Gastrocnemius medialis (tissue), 4 donors: Measurements from ENCODE around the gene CTSD. TPM values are rescaled to one million over a fixed set of nuclear protein-coding genes. Genes with fewer than 3 reads are reported as not detected.
A peak's percentile ranks its signal among the peaks of the same experiment; 100 is the strongest.

Source experiments
- ATAC-seq, 2 donors: fragments of 150-250 bp; one replicate each; pipeline ENCODE4 v1.9.1; 2016
- DNase-seq, 2 donors: peaks; one replicate each; pipeline ENCODE4 v3.0.0-alpha.2; 2019
- H3K27ac ChIP-seq, 4 donors: fragments of 200-600 bp; sonication (generic); 1 replicate in 1 of 4; 2 replicates in 3 of 4; pipeline ENCODE4 v1.5.1; 2016 to 2018; ENCODE audit warnings: mild to moderate bottlenecking in 2 of 4, moderate library complexity in 1 of 4
- H3K27me3 ChIP-seq, 3 donors: fragments of 200-600 bp; sonication (generic) in 2 of 3; 1 replicate in 1 of 3; 2 replicates in 2 of 3; pipeline versions ENCODE4 v1.5.1 to v1.6.0; 2016 to 2019; ENCODE audit warnings: mild to moderate bottlenecking in 1 of 3, moderate library complexity in 1 of 3
- H3K36me3 ChIP-seq, 2 donors: fragments of 200-600 bp; sonication (generic) in 1 of 2; one replicate each; pipeline ENCODE4 v1.5.1; 2017 to 2018
- H3K4me1 ChIP-seq, 2 donors: fragments of 200-600 bp; sonication (generic) in 1 of 2; one replicate each; pipeline ENCODE4 v1.5.1; 2016 to 2017; ENCODE audit warnings: mild to moderate bottlenecking in 2 of 2
- H3K4me3 ChIP-seq, 4 donors: fragments of 200-600 bp; sonication (generic) in 3 of 4; 1 replicate in 1 of 4; 2 replicates in 3 of 4; pipeline ENCODE4 v1.5.1; 2016 to 2019; ENCODE audit warnings: mild to moderate bottlenecking in 2 of 4
- H3K9me3 ChIP-seq, 3 donors: fragments of 200-600 bp; sonication (generic) in 2 of 3; 1 replicate in 1 of 3; 2 replicates in 2 of 3; pipeline ENCODE4 v1.5.1; 2016 to 2019
- CTCF ChIP-seq, 5 experiments: fragments of 450-650 bp in 3 of 5; fragments of 200-600 bp in 2 of 5; sonication (generic) in 2 of 5; IDR thresholded peaks in 4 of 5; conservative IDR thresholded peaks in 1 of 5; 1 replicate in 4 of 5; 2 replicates in 1 of 5; pipeline ENCODE4 v1.5.1; 2016 to 2019; ENCODE audit warnings: antibody characterized with exemption in 5 of 5, mild to moderate bottlenecking in 3 of 5, moderate library complexity in 3 of 5
- POLR2A ChIP-seq, 2 donors: fragments of 450-650 bp; IDR thresholded peaks; one replicate each; pipeline ENCODE4 v1.6.1; 2017; ENCODE audit warnings: antibody characterized with exemption in 2 of 2, mild to moderate bottlenecking in 2 of 2, moderate library complexity in 2 of 2
- in situ Hi-C, 4 donors: fragments of 200-750 bp; cut with MboI; loops; one replicate each; pipeline versions ENCODE4 v1.15.0 to v1.8.0; 2017; ENCODE audit warnings: low sequenced_read_pairs in 4 of 4
- intact Hi-C: fragments of 100-400 bp; cut with DNase I; formaldehyde crosslinking; loops from one replicate; pipeline ENCODE4 v1.15.1; 2023; ENCODE audit warnings: low total_unique reads
- total RNA-seq, 4 donors: library from RNA; depleted of rRNA; stranded (reverse); fragments of >200 nt; gene quantifications; one replicate each; pipeline versions ENCODE4 v1.1.0 to v1.2.3, GENCODE V29; 2016

The CTSD gene
- total RNA-seq, 4 donors from 2014 or later, result 490 to 981 (median 845) TPM

- H3K4me1 ChIP-seq, result peaks cover 7 to 9% of the 10 kb centered on the region in 2 donors
- no peaks in the 10 kb centered on the region for H3K36me3 ChIP-seq
- H3K9me3 ChIP-seq, result no peaks in the 10 kb centered on the region
- intact Hi-C loops, result loop anchor here (2.0 kb wide), 1 partner anchor 24 kb away; no protein-coding TSS in a partner anchor
- H3K27me3 ChIP-seq, result no peaks in the 10 kb centered on the region
- H3K27ac ChIP-seq, result peak overlapping the region in 3 of 4 donors; percentile 39 to 68 (median 55)
- H3K4me3 ChIP-seq, result no peak overlapping the region
- in situ Hi-C loops, result no loop called here
- DNase-seq, result no peak
- ATAC-seq, result no peak
- TF ChIP-seq POLR2A (IDR thresholded peaks at IDR 0.05), result no peak
- no peak for TF ChIP-seq CTCF (IDR thresholded peaks at IDR 0.05 in 4 of 5, conservative IDR thresholded peaks at IDR 0.05 in 1 of 5)
Measured at GRCh38 chr11:1718326-1718725, 45.4 kb downstream of the CTSD start.

GRCh38 chr11:1717745-1718144, 46.0 kb downstream of the CTSD start:
- Histone ChIP-seq H3K36me3 (no peaks in the 10 kb centered on the region), H3K27ac (peak overlapping the region in 3 of 4 donors; percentile 39 to 68 (median 55)), H3K9me3 (no peaks in the 10 kb centered on the region), H3K27me3 (no peaks in the 10 kb centered on the region), H3K4me3 (no peak overlapping the region), H3K4me1 (peaks cover 7 to 9% of the 10 kb centered on the region in 2 donors)
- peak in 1 of 2 donors; percentile 64 for DNase-seq
- no peak for TF ChIP-seq CTCF (IDR thresholded peaks at IDR 0.05 in 4 of 5, conservative IDR thresholded peaks at IDR 0.05 in 1 of 5)
- no peak for TF ChIP-seq POLR2A (IDR thresholded peaks at IDR 0.05)
- in situ Hi-C loops (no loop called here), intact Hi-C loops (loop anchor here (2.0 kb wide), 1 partner anchor 25 kb away; no protein-coding TSS in a partner anchor)
- peak; percentile 79 to 87 for ATAC-seq

- Histone ChIP-seq H3K36me3 (no peaks in the 10 kb centered on the region), H3K9me3 (no peaks in the 10 kb centered on the region), H3K4me3 (no peak overlapping the region), H3K4me1 (peaks cover 7 to 9% of the 10 kb centered on the region in 2 donors), H3K27me3 (no peaks in the 10 kb centered on the region), H3K27ac (no peak overlapping the region)
- ATAC-seq (no peak), DNase-seq (no peak)
- intact Hi-C loops, result no loop called here
- in situ Hi-C loops, result no loop called here
- TF ChIP-seq CTCF (IDR thresholded peaks at IDR 0.05 in 4 of 5, conservative IDR thresholded peaks at IDR 0.05 in 1 of 5) (no peak), POLR2A (IDR thresholded peaks at IDR 0.05) (no peak)
Measured at GRCh38 chr11:1714908-1715885, 48.5 kb downstream of the CTSD start.

GRCh38 chr11:1708716-1709115, 55.0 kb downstream of the CTSD start:
- TF ChIP-seq POLR2A (IDR thresholded peaks at IDR 0.05) (no peak), CTCF (IDR thresholded peaks at IDR 0.05 in 4 of 5, conservative IDR thresholded peaks at IDR 0.05 in 1 of 5) (no peak)
- in situ Hi-C loops, result no loop called here

More at GRCh38 chr11:1708716-1709115, 55.0 kb downstream of the CTSD start:
- intact Hi-C loops, result no loop called here
- no peak overlapping the region for H3K4me3 ChIP-seq
- H3K36me3 ChIP-seq, result no peaks in the 10 kb centered on the region
- H3K27ac ChIP-seq, result no peak overlapping the region
- DNase-seq (no peak), ATAC-seq (no peak)
- H3K9me3 ChIP-seq, result no peaks in the 10 kb centered on the region
- peaks cover 0 to 7% of the 10 kb centered on the region in 2 donors for H3K4me1 ChIP-seq
- H3K27me3 ChIP-seq, result no peaks in the 10 kb centered on the region
